Fibroblast of pulmonary artery (primary cell): ENCODE results near the gene NARS2.

ENCODE experiments used
- DNase-seq: peaks from one replicate; pipeline ENCODE4 v3.0.0-alpha.2; 2010; ENCODE audit warnings: low read depth
- H3K4me3 ChIP-seq: replicated peaks from 2 replicates; pipeline ENCODE4 v1.5.1; 2011; ENCODE audit warnings: low read depth, mild to moderate bottlenecking, control low read depth, low read length, moderate library complexity
- CTCF ChIP-seq: IDR thresholded peaks from 2 replicates; pipeline ENCODE4 v1.5.1; 2011; ENCODE audit warnings: mild to moderate bottlenecking, control low read depth, low read length, inconsistent platforms; ENCODE audit errors: missing control alignments

The NARS2 gene

GRCh38 chr11:78444726-78445125 is 129.9 kb downstream of the NARS2 start:
- H3K4me3 ChIP-seq: no peak overlapping the region
- no peak for TF ChIP-seq CTCF
- no peak for DNase-seq

GRCh38 chr11:78441956-78442355 is 132.7 kb downstream of the NARS2 start:
- no peak for DNase-seq
- TF ChIP-seq CTCF: no peak
- no peak overlapping the region for H3K4me3 ChIP-seq

GRCh38 chr11:78438298-78438975 is 136.2 kb downstream of the NARS2 start:
- no peak for DNase-seq
- no peak for TF ChIP-seq CTCF
- H3K4me3 ChIP-seq: no peak overlapping the region

- no peak for DNase-seq
- H3K4me3 ChIP-seq: no peak overlapping the region
- TF ChIP-seq CTCF: no peak
These were observed 141.7 kb downstream of the NARS2 start for GRCh38 chr11:78432956-78433355.

GRCh38 chr11:78432058-78432515 is 142.6 kb downstream of the NARS2 start:
- TF ChIP-seq CTCF: peak; percentile 54

GRCh38 chr11:78429660-78430059 is 145.0 kb downstream of the NARS2 start:
- TF ChIP-seq CTCF: no peak
- DNase-seq: no peak
- no peak overlapping the region for H3K4me3 ChIP-seq

More at GRCh38 chr11:78432058-78432515, 142.6 kb downstream of the NARS2 start:
- no peak overlapping the region for H3K4me3 ChIP-seq
- peak; percentile 36 for DNase-seq

GRCh38 chr11:78429209-78429608 is 145.5 kb downstream of the NARS2 start:
- no peak for DNase-seq
- TF ChIP-seq CTCF: no peak
- no peak overlapping the region for H3K4me3 ChIP-seq
